ENCODE data around the gene CACNA1A.
"Not testable (repeated sequence)": the region's sequence is repeated elsewhere in the genome, so short reads cannot be mapped to it uniquely, and the experiment has no call there.

Gene CACNA1A

DNA sequence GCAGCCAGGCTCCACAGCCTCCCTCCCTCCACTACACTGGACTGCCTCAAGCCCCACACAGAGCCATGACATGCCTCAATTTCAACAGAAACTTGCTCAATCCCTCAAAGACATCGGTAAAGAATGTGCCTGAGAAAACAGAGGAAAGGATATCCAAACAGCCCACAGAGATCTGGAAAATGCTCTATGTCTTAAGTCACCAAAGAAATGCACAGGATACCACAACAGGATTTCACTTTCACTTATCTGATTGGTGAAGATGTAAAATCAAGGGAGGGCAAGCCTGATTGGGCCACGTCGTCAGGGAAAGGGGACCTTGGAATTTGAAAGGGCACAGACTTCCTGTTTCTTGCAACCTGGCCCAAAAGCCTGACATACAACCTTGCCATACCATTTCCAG is 14.2 kb downstream of the CACNA1A start:
- DNase-seq = no peak

DNA sequence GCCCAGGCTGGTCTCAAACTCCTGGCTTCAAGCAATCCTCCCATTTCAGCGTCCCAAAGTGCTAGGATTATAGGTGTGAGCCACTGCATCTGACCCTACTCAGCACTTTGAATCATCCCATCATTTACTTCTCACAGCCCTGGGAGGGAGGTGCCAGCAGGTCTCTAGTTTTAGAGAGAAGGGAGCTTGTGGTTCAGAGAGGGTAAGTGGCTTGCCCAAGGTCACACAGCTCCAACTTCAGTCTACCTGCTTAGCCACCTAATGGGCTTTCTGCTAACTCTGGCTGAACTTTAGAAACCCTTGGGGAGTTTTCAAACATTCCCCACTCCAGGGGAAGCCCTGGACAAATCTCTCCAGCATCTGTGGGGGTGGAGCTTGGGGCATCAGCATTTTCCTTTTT is 18.3 kb downstream of the CACNA1A start:
- DNase-seq = no peak

DNA sequence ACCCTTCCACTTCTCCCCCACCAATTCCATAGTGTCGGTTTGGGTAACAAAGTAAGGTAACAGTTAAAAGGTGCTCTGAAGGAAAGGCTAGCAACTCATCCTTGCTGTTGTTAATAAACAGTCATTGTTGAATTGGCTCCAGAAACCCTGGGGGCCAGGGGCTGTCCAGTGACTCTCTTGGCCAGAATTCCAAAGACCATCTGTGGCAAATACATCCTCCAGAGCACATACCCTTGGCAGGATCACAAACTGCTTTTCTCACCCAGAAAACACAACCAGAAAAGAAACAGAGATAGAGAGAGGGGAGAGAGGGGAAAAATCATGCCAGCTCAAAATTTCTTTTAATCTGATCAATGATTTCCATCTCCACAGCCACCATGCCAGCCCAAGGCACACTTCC is 22.1 kb downstream of the CACNA1A start:
- DNase-seq = no peak

DNA sequence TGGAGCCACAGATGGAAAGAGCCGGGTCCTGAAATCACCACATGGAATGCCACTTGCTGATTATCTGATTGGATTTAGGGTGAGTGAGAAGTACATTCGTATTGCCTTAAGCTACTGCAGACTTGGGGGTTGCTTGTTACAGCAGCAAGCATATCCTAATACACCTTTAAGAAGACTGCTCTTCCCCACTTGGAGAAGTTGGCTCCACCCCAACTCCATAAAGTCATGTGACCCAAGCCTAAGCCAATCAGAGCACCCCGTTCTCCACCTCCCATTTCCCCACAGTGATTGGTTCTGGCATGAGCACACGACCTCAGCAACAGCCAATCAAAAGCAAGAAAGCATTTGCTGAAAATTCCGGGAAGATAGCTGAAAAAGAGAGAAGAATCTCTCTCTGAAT is 23.1 kb downstream of the CACNA1A start:
- no peak for DNase-seq

DNA sequence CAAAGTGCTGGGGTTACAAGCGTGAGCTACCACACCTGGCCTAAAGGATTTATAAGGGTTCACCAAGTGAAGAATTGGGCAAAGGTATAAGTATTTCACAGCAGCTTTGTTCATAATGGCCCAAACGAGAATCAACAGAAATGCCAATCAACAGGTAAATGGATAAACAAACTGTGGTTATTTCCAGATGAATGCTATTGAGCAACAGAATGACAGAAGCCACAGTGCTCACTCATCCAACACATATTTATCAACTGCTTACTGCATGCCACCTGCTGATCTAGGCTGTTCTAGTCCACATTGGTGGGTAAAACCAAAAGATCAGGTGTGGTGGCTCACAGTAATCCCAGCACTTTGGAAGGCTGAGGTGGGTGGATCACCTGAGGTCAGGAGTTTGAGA is 27.7 kb downstream of the CACNA1A start:
- no peak for DNase-seq

DNA sequence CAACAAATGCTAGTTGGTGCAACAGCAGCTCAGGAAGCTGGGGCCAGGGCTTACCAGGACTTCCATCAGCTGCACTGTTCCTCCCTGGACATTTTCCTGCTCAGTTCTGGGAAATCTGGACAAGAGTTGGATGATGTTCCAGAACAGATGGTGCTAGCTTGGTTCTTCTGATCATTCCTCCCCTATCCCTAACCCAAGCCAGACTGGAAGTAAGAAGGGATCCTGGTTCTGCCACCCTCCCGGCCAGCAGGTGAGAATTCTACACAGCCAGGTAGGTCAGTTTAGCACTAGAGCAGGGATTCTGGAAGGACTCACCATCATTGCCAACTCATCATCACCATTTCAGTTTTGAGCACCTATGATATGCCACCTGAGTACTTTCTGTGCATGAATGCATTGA is 30.2 kb downstream of the CACNA1A start:
- no peak for DNase-seq

DNA sequence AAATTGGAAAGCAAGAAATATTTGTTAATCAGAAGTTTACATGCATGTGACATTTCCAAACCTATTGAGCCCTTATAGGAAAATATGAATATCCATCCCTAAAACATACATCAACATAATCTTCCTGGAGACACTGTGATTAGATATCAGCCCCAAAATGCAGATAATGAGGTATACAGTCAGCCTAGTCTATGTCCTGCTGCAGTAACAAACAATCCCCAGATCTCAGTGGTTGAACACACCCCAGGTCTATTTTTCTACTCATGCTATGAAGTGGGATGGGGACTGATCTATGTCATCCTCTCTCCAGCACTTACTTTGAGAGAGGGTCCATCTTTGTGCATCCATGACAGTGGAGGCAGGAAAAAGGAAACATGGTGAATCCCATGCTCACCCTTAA is 31.2 kb downstream of the CACNA1A start:
- no peak for DNase-seq

DNA sequence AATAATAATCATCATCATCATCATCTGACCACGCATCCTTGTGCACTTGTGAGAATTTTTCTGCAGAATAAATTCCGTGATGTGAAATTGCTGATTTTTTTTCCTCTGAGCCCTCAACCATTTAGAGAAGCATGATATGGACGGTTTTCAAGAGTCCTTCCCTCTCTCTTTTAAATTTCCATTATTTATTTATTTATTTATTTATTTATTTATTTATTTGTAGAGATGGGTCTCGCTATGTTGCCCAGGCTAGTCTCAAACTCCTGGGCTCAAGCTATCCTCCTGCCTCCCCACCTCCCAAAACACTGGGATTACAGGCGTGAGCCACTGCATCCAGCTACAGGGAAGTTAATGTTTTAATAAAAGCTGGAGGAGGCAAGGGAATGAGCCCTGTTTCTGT is 39.6 kb downstream of the CACNA1A start:
- no peak for DNase-seq

DNA sequence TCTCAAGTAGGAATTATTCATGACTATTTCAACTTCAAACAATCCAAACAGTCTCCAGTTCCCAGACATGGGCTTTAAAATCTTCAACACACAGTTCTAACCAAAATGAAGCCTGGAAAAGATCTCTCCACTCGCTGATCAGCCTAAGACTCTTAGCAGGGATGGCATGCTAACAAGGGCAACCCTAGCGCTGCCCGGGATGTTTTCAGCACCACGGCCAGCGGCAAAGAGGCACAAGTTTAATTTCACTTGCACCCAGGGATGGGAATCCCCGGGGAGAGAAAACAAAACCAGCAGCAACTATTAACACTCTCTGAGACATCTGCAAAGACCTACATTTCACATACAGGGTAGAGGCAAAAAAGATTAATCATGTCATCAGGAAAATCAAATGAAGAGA is 43.0 kb downstream of the CACNA1A start:
- DNase-seq = no peak

DNA sequence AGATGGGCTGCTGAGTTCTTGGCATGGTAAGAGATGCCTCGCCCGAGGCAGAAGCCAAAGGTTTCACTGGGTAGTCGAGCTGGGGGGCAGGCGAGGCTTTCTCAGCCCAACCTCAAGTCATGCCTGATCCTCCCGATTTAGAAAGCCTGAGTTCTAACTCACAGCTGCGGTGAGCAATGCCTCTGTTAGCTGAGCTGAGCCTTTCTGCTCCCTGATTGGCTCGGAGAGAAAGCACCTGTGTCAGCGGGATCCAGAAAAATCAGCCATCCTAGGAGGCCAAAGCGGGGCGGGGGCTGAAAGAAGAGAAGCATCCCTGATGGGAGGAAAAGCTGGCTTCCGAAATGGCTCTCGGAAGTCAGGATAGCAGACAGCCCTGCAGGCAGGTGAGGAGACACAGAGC is 44.7 kb downstream of the CACNA1A start:
- DNase-seq = no peak

DNA sequence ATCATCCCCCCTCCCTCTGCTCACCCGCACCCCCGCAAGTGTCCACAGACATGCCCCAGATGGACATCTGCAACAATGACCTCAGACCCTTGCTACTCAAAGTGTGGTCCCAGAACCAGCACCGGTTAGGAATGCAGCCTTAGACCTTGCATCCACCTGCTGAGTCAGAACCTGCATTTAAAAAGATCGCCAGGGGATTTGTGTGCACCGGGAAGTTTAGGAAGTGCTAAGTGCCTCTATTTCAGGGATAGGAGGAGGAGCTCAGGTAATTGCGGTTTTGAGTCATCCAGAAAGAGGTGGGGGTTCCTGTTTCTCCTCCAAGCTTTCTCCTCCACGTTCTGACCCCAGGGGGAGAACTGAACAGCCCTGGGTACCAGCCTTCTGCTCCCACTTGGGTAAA is 46.2 kb downstream of the CACNA1A start:
- DNase-seq = no peak

DNA sequence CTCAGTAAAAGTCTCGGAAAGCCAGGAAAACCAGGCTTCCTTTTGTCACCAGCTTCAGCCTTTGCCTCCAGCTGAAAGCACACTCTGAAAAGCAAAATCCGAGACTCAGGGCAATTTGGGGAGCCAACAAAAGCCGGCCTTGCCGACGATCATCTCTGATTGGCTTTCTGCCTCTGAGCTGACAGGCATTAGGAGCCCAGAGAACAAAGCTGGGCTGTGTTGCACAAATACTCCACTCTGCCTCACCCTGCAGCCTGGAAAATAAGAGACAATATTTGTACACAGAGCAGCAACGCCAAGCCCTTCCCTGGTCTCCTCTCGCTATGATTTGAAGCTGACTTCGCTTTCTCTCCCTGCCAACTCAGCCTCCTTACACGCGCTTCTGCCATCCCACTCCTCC is 46.9 kb downstream of the CACNA1A start:
- DNase-seq = no peak

DNA sequence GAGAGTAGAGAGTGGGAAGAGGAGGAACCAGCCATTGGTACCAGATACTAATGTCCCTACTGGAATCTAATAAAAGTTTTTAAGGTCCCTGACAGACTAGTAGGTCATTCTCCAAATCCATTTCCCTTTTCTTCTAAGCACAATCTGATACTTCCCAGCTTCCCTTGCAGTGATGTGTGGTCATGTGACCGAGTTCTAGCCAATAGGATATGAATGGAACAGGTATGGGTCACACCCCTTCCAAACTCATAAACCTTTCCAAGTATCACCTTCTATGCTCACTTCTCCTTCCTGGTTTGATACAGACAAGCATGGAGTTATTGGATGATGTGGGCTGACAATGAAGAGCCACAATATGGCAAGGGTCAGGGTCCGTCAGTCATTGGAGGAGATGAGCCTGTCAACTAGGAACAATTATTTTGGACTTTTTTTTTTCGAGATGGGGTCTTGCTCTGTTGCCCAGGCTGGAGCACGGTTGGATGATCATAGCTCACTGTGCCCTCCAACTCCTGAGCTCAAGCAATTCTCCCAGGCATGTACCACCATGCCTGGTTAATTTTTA is 54.8 kb downstream of the CACNA1A start:
- no peak for DNase-seq

DNA sequence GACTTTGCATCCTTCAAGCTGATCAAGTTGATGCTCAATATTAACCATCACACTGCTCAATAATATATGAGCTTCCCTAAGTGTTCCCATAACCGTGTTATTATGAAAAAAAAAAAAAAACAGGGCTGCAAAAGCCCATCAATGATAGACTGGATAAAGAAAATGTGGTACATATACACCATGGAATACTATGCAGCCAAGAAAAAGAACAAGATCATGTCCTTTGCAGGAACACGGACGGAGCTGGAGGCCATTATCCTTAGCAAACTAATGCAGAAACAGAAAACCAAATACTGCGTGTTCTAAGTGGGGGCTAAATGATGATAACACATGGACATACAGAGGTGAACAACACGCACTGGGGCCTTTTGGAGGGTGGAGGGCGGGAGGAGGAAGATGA is 58.3 kb downstream of the CACNA1A start:
- no peak for DNase-seq

DNA sequence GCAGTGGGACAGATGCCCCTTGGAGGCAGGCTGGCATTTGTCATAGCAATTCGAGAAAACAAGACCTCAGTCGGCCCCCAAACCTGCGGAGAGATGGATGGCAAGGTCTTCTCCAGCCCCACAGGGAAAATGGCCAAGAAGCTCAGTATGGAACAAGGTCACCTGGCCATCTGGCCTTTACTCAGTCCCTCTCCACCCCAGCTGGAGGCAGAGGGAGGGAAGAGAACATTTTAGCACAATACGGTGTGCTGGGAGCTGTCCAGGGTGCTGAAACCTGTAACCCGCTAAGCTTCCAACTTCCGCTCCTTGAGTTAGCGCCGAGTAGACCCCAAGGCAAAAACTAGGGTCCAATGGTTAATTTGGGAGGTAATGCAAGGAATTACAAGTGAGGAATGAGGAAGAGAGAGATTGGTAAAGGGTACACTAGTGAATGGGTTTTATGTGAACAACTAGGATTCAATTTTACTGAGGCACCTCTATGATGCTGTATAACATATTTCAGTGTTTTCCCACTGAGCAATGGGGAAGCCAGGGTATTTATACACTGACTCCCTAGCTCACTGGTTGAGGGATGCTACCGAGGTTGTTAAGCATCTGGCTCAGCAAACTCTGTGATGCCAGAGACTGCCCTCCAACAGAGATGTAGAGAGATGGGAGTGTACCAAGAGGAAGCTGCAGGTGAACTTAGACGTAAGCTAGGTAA is 64.3 kb downstream of the CACNA1A start:
- peak; percentile 4 for DNase-seq

DNA sequence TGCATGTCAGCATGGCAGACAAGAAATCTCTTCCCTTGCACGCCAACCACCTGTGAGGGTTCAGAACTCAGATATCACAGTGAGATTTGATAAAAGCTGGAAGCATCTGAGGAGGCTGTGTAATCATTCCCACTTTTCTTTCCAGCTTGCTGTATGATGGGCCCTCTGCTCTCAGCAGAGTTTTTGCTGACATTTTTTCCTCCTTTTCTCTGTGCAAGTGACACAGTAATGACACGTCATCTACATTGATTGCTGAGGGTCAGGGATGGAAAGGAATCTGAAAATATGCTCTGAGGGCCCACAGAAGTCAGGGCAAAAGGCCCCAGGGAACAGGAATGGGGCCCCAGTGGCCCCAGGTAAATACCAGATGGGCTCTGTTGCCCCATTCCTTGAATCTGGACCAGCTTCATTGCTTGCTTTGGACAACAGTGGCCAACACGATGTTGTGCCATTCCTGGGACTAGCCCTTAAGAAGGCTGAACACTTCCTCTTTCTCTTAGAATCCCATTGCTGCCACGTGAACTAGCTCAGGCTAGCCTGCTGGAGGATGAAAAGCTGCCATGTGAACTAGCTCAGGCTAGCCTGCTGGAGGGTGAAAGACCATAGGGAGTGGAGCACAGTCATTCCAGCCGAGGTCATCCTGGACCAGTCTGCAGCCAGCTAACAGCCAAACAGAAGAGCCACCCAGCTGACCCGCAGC is 68.2 kb downstream of the CACNA1A start:
- DNase-seq = no peak

DNA sequence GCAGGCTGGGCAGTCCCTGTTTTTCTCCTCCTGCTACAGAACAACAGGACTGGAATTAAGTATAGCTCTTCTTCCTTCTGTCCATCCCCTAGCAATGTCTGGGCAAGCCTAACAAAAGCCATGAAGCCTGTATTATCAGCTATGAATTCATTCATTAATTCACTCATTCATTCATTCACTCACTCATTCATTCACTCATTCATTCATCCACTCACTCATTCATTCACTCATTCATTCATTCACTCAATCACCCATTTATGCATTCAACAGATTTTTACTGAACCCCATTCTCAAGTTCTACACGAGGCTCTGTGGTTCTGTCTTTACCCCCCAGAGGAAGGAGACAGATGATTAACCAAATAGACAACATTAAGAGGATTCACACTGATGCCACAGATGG is 69.9 kb downstream of the CACNA1A start:
- no peak for DNase-seq

DNA sequence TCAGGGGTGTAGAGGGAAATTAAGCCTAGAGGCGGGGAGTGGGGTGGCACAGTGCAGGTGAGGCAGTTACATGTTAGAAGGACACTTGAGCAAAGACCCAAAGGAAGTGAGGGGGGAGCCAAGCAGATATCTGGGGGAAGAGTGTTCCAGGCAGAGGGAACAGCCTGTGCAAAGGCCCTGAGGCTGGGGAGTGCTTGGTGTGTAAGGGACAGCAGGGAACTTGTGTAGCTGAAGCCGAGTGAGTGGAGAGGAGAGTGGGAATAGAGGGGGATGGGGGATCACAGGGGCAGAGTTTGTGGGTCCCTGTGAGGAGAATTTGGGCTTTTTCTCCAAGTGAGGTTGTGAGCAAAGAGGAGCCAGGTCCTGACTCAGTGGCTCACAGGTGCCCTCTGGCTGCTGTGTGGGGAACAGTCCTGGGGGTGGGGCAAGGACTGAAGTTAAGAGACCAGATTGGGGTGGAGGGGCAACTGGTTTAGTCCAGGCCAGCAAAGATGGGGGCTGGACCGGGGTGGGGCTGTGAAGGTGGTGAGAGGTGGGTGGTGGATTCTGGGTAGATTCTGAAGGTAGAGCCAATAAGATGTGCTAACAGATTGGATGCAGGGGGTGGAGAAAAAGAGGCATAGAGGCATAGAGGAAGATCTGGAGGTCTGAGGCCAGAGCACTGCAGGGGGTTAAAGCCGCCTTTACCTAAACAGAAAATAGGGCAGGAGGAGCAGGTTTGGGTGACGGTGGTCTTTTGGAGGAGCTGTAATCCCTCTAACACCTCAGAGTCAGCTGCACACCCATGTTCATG is 75.3 kb downstream of the CACNA1A start:
- DNase-seq = peak; percentile 37

DNA sequence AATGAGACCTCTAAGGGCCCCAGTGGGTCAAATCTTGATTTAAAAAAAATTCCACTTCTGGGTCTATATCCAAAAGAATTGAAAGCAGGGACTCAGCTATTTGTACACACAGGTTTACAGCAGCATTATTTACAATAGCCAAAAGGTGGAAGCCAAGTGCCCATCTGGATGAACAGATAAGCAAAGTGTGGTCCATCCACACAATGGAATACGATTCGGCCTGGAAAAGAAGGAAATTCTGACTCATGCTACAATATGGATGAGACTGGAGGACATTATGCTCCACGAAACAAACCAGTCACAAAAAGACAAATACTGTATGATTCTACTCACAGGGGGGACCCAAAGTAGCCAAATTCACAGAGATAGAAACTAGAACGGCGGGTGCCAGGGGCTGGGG is 76.7 kb downstream of the CACNA1A start:
- no peak for DNase-seq

DNA sequence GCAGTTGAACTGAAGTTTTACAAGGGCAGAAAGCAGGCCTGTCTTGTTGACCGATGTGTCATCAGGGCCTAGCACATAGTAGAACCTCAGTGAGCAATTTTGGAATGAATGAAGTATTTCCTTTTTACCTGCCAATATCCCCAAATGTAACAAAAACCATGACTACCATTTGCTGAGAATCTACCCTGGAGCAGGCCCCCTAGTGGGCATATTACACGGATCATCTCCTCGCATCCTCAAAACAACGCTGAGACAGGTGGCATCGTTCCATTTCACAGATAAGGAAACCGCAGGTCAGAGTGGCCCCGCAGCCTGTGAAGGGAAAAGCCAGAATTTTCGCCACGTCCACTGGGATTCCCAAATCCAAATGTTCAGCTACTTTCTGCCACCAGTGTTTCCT is 77.9 kb downstream of the CACNA1A start:
- no peak for DNase-seq

DNA sequence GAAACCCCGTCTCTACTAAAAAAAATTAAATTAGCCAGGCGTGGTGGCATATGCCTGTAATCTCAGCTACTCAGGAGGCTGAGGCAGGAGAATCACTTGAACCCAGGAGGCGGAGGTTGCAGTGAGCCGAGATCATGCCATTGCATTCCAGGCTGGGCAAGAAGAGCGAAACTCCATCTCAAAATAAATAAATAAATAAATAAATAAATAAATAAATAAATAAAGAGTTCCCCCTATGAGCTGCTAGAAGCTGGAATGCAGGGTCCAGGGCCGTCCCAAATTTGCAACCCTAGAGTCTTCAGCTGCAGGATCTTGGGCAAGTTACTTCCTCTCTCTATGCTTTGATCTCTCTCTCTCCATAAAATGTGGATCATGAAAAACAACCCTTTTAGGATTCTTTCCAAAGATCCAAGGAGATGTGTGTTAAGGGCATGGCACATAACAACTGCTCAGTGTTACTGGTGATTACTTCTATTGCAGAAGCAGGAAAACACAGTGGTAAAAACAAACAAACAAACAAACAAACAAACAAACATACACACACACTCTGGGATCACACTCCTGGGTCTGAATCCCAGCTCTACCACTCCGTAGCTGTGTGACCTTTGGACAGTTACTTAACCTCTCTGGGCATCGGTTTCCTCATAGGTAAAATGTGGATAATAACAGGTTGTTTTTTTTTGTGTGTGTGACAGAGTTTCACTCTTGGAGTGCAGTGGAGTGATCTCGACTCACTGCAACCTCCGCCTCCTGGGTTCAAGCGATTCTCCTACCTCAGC is 78.8 kb downstream of the CACNA1A start:
- DNase-seq = no peak

DNA sequence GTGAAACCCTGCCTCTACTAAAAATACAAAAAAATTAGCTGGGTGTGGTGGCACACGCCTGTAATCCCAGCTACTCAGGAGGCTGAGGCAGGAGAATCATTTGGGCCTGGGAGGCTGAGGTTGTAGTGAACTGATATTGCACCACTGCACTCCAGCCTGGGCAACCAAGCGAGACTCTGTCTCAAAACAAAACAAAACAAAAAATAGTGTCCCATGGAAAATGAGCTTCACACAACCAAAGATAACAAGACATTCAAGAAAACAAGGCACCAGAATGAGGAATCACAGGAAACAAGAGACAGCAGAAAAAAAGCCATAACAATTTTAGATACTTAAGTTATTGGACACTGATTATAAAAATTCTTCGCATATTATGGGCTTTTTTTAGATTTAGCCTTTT is 80.4 kb downstream of the CACNA1A start:
- DNase-seq = not testable (repeated sequence)

DNA sequence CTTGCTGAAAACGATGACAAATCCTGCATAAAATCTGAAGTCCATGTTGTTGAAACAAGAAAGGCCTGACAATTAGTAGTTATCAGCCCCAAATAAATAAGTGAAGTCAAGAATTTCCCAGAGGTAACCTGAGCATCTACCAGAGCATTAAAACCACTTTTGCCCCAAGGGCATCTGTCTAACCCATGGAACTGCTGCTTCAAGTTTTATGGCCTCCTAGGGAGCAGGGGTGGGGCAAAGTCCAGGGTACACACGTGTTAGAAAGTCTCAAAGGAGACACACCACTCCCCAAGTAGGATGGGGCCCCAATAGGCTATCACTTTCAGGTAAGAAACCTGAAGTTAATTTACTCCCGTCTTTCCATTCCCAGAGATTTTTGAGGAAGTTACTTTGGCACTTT is 81.1 kb downstream of the CACNA1A start:
- no peak for DNase-seq

Measured in stimulated activated naive CD4-positive, alpha-beta T cell treated with Interleukin-2 at 50 U/mL for 16 hours (primary cell).